ENCODE results near the gene TCIRG1.

TCIRG1 gene

GRCh38 chr11:68051191-68052136, 12.6 kb downstream of the TCIRG1 start:
- DNase-seq (ENCODE audit: low read depth), result no peak

- DNase-seq (ENCODE audit: low read depth), result no peak
Observed at GRCh38 chr11:68052137-68052873, 13.5 kb downstream of the TCIRG1 start.

GRCh38 chr11:68053117-68053516, 14.3 kb downstream of the TCIRG1 start:
- no peak for DNase-seq (ENCODE audit: low read depth)

GRCh38 chr11:68053981-68054812, 15.4 kb downstream of the TCIRG1 start:
- no peak for DNase-seq (ENCODE audit: low read depth)

- DNase-seq (ENCODE audit: low read depth), result no peak
Observed at GRCh38 chr11:68056317-68057285, 17.8 kb downstream of the TCIRG1 start.

- DNase-seq (ENCODE audit: low read depth), result no peak
Observed at GRCh38 chr11:68057807-68058206, 19.0 kb downstream of the TCIRG1 start.

- no peak for DNase-seq (ENCODE audit: low read depth)
Observed at GRCh38 chr11:68061508-68061907, 22.7 kb downstream of the TCIRG1 start.

GRCh38 chr11:68064926-68065325, 26.1 kb downstream of the TCIRG1 start:
- DNase-seq (ENCODE audit: low read depth), result no peak

GRCh38 chr11:68065841-68066240, 27.0 kb downstream of the TCIRG1 start:
- no peak for DNase-seq (ENCODE audit: low read depth)

- DNase-seq (ENCODE audit: low read depth), result no peak
Observed at GRCh38 chr11:68066742-68067141, 27.9 kb downstream of the TCIRG1 start.

GRCh38 chr11:68067991-68068390, 29.2 kb downstream of the TCIRG1 start:
- no peak for DNase-seq (ENCODE audit: low read depth)

- no peak for DNase-seq (ENCODE audit: low read depth)
Observed at GRCh38 chr11:68071281-68072048, 32.6 kb downstream of the TCIRG1 start.

GRCh38 chr11:68074584-68075352, 35.9 kb downstream of the TCIRG1 start:
- DNase-seq (ENCODE audit: low read depth), result no peak

GRCh38 chr11:68076371-68077042, 37.7 kb downstream of the TCIRG1 start:
- no peak for DNase-seq (ENCODE audit: low read depth)

- DNase-seq (ENCODE audit: low read depth), result no peak
Observed at GRCh38 chr11:68077617-68078582, 39.1 kb downstream of the TCIRG1 start.

GRCh38 chr11:68080860-68081259, 42.0 kb downstream of the TCIRG1 start:
- DNase-seq (ENCODE audit: low read depth), result no peak

GRCh38 chr11:68081691-68082090, 42.9 kb downstream of the TCIRG1 start:
- DNase-seq (ENCODE audit: low read depth), result no peak

GRCh38 chr11:68082481-68082880, 43.7 kb downstream of the TCIRG1 start:
- no peak for DNase-seq (ENCODE audit: low read depth)

Measured in GM04503 (cell line).